Activated CD8-positive, alpha-beta memory T cell treated with anti-CD3 and anti-CD28 coated beads for 48 hours (primary cell): ENCODE results near the gene PLEKHA6.
A peak's percentile ranks its signal among the peaks of the same experiment; 100 is the strongest.

ENCODE experiments used
- DNase-seq, 3 experiments: peaks; one replicate each; pipeline ENCODE4 v3.0.0-alpha.2; 2020; ENCODE audit warnings: low read depth in 2 of 3, low spot score in 2 of 3

The PLEKHA6 gene

DNA sequence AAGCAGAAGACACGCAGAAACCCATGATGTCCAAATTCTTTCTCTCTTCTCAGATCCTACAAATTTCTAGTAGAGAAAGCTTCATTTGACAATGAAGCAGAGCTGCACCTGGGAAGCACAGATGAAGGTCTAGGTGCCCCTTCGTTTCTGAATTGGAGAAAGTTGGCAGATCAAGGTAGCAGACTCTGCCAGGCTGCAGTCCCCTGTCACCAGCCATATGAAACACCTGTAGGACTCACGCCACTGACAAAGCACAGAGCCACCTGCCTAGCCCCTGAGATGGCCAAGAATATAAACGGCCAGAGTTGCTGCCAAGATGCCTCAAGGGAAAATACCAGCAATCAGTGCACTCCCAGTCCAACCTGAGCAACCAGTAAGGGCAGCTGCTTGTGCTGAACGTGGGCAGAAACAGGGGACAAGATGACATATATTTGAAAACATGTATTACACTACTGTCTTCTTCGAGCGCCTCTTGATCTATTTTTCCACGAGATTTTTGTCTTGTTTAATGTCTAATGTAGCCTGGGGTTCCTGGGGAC lies 20.6 kb upstream of the PLEKHA6 start:
- DNase-seq: no peak

DNA sequence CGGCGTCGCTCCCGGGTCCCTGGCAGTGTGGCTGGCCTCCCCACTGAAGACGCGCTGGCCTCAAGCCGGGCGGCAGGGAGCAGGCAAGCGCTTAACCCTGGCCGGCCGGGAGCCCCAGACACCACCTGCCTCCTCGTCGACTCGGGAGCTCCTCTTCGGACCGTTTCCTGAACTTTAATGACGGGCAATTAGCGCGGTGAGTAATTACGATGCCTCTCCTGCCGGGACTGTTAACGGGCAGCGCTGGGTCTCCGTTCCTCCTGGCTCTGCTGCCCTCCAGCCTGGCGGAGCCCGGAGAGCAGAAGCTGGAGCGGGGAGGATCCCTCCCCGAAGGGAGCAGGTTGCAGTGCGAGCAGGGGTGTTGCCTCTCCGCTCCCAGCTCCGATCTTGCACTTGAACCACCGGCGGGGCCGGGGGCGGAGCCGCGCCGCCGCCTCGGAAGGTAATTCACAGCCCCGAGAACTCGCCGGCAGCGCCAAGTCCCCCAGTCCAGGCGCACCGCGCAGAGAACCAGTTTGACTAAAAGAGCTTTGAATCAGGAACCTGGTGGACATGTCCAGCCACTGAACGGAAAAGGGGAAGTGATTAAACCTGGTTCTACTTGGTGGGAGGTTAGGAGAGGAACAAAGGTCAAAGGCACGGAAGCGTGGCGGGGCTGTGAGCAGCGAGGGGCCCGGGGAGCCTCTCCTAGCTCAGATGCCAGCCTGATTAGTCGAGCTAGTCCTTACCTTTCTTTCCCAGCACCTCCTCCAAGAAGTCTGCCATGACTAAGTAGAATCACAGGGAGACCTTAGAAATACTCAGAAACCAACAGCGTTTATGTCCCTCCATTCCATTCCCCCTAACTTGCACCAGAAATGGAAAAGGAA lies 18.3 kb upstream of the PLEKHA6 start:
- DNase-seq: no peak

DNA sequence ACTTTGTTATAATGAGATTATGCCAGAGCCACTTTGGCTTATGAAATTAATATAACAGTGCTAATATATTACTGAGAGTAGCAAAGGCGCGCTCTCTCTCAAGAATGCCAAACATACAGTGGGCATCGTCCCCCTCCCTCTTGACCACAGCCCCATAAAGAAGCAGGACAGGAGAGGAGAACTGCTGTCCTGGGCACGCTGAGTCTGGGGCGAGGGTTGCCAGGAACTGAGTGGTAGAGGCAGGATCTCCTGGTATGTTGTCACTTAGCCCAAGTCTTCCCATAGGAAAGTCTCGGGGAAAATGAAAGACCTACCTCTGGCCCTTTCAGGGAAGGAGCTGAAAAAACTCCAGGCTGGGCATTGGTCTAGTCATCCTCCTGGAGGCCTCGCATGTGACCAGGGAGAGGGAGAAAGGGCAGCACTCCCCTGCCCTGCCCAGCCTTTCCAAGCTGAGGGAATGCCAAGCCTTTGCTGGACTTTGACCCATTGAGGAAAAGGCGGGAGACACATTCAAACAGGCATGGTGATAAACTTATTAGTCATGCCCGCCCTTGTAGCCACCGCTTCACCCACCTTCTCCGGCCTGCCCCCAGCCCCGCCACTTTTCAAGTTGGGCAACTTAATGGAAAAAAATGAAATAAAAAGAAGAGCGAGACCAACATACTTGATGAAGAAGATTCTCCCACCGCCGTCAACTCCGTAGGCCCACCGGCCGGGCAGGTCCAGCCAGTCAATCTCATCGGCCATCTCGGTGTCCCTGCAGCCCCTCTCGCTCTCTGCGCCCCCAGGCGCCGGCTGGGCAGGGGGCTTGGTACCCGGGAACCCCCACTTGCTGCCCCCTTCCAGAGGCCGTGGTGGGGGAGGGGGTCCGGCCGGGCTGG lies 17.4 kb upstream of the PLEKHA6 start:
- no peak for DNase-seq

DNA sequence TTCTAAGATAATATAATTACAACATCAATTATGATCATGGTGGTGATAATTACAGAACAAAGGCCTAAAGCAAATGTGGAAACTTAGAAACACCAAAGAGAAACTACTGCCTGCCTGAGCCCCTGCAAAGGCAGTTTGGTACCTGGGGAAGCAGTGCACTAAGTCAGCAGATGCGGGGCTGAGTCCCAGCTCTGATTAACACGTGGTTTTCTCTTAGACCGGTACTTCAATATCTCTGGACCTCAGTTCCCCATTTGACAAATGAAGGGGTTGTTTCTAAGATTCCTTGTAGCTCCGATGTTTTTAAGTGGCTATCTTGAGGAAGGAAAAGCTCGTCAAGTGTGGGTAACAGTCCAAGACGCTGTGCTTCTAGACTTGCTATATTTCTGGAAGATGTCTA lies 16.7 kb upstream of the PLEKHA6 start:
- DNase-seq: no peak

DNA sequence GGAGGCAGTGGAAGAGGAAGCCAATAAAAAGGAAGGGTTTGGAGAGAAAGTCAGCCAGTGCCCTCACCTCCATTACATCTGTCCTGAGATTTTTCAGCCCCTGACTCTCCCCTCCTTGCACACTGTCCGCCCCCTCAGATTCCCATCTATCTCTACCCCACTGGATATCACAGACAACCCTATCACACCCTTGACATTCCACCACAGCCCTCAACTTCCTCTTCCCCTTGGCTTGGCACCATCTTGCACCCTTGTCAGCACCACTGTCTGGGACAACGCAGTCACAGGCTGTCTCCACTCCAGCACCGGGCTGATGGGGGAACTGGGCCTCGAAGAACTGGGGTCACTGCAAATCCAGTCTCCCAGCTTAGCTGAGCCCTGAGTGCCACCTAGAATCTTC lies 14.2 kb upstream of the PLEKHA6 start:
- DNase-seq: no peak

DNA sequence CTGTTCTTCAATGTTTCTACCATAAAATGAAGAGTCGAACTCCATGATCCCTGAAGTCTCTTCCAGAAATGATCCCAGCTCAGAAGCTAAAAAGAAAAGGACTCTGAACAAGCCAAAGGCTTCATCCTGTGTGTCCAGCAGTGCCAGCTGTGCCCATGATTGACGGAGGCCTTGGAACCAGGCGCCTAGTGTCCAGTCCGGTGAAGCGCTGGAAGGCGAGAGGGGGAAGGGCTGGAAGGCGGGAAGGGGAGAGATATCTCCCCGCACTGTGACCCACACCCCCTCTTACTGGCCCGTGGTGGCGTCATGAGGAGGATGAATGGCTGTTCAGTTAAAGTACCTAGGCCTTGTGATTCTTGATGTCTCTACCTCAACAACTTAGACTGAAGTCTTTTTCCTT lies 10.4 kb upstream of the PLEKHA6 start:
- no peak for DNase-seq

DNA sequence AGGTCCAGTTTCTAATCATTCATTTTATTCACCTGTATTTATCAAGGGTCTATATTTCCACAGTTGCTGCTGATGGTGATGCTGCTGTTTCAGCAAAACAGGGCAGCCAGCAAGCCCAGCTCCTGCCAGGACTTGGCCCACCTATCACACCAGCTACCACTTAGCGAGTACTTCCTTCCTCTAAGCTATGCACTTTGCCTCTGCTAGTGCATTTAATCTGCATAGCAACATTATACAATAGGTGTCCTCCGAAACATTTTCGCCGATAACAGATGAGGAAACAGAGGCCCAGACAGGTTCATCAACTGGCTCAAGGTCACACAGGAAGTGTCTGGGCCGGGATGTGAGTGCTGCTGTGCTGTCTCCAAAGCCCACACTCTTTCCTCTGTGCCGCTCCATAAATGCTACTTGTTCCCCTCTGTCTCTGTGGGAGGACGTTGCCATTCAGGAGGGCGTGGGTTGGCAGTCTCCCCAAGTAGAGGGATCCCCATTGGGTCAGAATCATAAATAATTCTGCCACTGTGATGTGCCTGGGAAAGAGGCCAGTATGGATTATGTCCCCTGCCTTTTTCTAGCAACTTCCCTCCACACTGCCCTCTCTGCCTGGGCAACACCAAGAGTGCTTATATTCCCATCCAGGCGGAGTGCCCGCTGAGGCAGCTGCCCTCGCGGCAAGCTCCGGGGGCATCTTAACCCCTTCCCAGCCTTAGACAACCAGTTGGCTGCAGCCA lies 9.4 kb upstream of the PLEKHA6 start:
- no peak for DNase-seq

DNA sequence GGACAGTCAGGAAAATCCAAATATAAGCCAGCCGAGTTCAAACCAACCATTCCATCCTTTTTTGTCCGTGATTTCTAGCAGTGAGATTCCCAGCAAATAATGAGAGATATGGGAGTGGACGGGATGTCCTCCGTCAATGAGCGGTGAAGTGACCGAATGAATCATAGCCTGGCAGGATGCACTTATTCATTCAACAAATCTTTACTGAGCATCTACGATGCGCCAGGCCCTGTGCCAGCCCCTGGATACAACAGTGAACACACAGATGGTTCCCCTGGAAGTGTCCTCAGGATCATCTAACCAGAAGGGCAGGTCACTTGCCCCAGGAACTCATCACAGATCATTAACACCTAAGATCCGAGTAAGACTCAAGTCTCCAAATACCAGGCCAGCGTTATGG lies 8.2 kb upstream of the PLEKHA6 start:
- no peak for DNase-seq

DNA sequence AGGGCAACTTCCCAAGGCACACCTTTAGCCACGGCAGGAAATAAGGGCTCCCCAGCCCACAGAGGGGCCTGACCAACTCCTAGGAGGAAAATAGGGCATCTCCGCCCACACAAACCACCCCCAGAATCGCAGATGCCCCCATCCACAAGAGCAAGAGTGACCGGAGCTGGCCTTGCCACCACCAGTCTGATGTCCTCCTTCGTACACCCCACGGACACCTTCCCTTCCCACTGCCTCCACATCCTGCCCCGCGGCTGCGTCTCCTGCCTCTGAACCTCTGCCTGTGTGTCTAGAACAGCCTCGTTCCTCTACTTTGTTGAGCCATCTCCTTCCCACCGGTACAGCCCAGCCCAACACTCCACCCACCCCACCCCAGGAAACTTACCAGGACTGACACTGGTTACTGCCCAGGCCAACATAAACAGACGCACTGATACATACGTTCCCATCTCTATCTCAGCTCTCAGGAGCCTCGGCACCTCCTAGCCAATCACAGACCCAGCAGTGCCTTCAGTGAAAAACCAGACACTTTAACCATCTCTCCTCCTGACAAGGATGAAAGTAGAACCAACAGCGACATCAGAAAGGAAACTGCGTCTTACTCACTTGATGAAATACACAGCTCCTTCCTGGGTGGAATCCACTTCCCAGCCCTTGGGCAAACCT lies 7.6 kb upstream of the PLEKHA6 start:
- DNase-seq: no peak

DNA sequence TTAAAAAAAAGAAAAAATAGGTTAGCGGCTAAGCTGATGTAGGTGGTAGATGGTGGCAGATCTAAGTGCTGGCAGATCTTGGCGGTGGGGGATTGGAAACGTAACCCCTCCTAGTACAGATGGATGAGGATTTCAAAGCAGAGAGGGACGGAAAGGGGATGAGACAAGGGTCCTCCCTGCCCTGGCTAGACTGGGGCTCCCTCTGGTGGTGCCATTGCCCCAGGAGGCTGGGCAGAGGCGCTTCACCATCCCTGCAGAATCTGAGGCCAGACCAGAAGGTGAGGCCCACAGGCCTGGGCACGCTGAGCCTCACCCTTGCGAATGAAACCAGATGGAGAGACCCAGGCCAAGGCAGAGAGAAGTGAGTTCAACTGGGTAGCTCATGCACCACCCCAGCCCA lies 7.0 kb upstream of the PLEKHA6 start:
- no peak for DNase-seq

DNA sequence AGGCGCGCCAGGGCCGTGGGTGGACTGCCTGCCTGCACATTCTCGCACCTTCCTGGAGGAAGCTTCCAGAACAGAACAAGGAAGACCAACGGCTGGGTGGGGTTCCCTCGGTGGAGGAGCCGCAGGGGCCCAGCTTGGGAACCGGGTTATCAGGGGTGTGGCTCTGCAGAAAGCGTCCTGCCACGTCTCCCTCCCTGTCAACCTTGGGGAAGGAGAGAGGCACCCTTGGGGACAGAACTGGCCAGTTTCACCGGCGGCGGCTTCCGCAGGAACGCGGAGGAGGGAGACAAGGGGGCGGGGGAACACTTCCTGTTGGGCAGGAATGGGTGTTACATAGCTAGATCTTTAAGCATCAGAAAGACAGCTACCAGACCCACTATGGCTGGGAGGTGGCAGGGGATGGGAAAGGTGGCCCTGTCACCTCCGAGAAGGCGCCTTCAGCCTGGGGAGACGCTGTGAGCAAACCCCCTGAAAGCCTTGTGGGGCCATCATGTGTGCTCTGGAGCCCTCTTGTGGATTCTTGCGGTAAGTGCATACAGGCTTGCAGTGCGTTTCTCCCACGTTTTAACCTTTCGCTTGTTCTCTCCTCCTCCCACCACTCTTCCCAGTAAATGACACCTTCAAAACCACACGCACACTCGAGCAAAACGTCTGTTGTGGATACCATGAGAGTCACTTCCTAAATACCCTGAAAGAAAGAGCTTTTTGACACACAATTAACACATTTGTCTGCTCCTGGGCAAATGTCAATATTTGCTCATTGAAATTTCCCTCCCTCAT lies 3.8 kb upstream of the PLEKHA6 start:
- DNase-seq: peak; percentile 49 to 60 (median 52)

DNA sequence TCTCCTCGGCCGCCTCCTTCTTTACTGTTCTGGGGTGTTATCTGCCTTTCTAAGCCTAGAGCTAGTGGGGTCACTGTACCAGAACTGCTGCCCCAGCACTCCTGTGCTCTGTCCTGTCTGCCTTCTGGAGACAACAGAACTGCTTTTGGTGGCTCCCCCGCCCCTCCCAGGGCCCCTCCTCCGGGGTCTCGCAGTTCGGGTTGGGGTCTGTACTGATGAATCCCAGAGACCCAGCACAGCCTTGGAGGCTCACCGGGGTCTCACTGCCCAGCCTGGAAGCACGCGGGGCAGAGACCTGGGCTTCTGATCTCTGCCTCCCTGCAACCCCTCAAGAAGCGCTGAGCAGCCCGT lies 3.2 kb upstream of the PLEKHA6 start:
- DNase-seq: no peak

DNA sequence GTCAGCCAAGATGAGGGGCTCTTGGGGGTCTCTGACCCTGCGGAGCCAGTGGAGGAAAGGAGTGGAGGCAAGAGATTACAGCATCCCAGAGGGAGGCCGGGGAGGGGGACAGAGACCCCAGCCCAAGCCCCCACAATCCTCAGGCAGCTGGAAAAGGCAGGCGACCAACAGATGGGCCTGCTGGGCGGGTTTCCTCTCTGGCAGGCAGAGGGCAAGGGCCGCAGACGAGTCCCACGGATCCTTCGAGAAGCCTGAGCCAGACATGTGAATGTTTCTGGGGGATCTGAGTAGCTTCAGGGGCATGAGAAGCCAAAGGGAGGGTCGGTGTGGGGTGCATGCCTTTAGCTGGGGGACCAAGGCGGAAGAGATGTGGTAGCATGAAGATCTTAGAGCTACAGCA lies 2.1 kb upstream of the PLEKHA6 start:
- DNase-seq: no peak

DNA sequence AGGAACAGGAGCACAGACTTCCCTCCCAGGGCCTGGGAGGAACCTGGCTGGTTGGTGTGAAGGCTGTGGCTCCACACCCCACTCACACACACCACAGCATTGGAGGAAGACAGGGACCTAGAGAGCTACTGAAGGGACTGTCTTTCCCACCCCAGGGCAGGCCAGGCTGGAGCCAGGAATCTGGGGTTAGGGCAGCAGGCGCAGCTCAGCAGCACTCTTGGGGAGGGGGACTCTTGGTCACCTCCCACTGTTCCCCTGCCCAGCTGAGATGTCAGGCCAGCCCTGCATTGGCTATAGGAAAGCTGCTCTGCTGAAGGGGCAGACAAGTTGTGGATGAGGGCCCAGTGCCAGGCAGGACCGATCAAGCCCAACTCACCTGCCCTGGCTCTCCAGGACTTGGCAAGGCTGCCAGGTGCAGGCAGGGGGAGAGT lies 1.6 kb upstream of the PLEKHA6 start:
- DNase-seq: no peak

DNA sequence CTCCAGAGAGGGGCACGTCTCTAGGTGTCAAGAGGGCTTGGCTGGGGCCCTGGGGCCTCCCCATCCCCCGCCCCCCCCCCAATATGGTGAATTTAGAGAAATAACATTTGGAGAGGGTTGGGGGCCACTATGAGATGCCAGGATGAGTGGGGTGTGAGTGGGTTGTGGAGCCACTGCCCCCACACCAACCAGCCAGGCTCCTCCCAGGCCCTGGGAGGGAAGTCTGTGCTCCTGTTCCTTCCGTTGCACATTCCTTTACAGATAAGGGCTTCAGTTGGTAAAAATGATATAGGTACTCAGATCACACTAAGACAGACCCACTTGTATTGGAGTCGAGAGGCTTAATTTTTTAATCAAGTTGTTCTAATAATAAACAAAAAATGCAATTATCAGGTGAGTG lies 585 bp upstream of the PLEKHA6 start:
- no peak for DNase-seq

DNA sequence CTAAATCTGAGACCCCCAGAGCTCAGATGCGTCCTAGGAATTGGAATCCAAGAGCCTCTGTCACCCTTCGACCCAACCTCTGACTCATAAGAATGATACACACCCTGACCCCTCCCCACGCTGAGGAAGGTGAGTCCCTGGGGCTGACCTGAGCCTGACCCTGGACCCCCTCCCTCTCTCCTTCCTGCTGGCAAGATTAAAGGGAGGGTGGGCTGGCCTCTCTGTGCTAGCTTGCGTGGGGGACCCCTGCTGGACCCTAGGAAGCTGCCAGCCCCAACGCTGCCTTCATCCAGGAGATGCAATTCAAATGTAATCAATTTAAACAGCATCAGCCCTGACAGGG lies 627 bp downstream of the PLEKHA6 start:
- DNase-seq: no peak

DNA sequence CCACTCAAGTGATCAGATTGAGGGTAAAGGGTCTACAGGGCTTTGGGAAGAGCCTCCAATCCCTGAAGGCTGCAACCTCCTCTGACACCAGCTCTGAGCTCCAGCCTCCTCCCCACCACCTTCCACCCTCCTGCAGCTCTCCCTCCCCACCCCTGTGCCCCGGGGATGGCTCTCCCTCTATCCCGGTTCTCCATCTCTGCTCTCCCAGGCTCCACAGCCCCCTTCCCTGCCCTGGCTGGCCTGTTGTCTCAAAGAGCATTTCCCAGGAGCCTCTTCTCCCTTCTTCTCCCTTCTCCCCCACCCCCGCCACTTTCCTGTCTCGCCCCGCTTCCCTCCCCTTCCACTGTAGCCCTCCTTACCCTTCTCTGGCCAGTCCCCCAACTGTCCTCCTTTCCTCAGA lies 1.1 kb downstream of the PLEKHA6 start:
- DNase-seq: no peak

DNA sequence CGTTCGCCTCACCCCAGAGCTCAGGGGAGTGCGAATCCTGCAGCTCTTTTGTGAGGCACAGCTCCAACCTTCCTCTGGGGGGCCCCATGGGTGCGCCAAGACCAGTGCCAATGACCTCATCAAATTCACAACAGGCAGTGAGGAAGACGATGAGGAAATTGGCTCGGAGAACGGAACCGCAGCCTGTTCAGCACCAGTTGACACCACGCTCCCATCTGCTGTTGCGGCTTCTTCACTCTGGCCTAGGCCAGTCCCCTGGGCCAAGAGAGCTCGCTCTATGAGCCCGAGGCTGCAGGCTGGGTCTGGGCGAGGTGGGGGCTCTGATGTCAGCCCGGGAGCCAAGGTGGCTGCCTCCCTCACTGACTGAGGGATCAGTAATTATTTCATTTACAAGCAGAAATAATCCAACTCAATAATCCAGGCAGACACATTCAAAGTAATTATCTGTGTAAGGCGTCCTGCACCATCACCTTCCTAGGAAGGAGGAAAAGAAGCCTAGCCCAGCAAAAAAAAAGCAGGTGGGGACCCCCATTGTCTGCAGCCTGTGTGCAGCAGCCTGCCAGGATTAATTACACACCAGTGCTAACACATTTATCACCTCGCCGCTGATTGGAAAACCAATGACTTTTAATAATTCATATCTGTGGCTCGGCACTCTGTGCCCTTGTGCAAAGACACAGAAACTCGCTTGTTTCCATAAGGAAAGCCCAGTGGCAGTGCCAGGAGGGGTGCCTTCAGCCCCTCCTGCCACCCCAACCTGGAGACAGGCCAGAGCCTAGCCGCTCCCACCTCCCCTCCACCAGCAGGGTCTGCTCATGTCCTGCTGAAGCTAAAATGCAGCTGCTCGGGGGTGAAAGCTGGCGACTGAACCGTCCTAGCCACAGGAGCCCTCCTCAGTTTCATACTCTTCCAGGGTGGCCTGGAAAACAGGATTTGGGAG lies 1.9 kb downstream of the PLEKHA6 start:
- no peak for DNase-seq

DNA sequence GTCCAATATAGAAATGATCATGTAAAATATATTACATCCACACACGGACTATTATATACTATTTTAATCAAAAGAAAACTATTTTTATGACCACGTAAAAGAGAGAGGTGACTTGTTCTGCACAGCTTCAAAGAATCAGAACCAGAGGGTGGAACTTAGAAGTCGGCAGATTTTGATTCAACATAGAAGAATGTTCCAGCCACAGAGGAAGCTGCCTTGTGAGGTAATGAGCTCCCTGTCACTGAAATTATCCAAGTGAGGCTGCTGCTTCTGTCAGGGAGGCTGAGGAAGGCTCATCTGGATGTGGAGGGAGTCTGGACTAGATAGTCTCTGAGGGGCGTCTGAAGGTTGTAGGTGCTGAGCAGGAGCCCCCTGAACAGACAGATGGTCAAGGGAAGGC lies 2.7 kb downstream of the PLEKHA6 start:
- DNase-seq: no peak
